IgD-negative memory B cell (primary cell): ENCODE measurements around the gene STK32C. TPM values are rescaled to one million over a fixed set of nuclear protein-coding genes. Genes with fewer than 3 reads are reported as not detected.
"Not testable (repeated sequence)": the region's sequence is repeated elsewhere in the genome, so short reads cannot be mapped to it uniquely, and the experiment has no call there.

Experiments used
- H3K27ac Mint-ChIP-seq, 3 donors: one replicate each; pipeline ENCODE4 v1.8.0; 2020 to 2022; ENCODE audit warnings: mild to moderate bottlenecking in 3 of 3, mixed read lengths in 3 of 3, moderate library complexity in 1 of 3
- H3K27me3 Mint-ChIP-seq: one replicate; pipeline ENCODE4 v1.8.0; 2021; ENCODE audit warnings: mixed read lengths
- H3K36me3 Mint-ChIP-seq: one replicate; pipeline ENCODE4 v1.8.0; 2020; ENCODE audit warnings: mild to moderate bottlenecking, mixed read lengths
- H3K4me1 Mint-ChIP-seq, 3 donors: one replicate each; pipeline ENCODE4 v1.8.0; 2020 to 2022; ENCODE audit warnings: mixed read lengths in 3 of 3, mild to moderate bottlenecking in 1 of 3
- H3K4me3 Mint-ChIP-seq, 4 donors: one replicate each; pipeline ENCODE4 v1.8.0; 2020 to 2022; ENCODE audit warnings: mild to moderate bottlenecking in 4 of 4, mixed read lengths in 4 of 4, moderate library complexity in 3 of 4
- H3K9me3 Mint-ChIP-seq, 3 donors: one replicate each; pipeline ENCODE4 v1.8.0; 2020 to 2021; ENCODE audit warnings: mixed read lengths in 3 of 3, mild to moderate bottlenecking in 1 of 3
- polyA plus RNA-seq: library from polyadenylated mRNA; unstranded; fragments of 300-500 nt; fragmentation: Illumina TruSeq; gene quantifications from one replicate; pipeline ENCODE4 v1.2.3, GENCODE V29; 2021

STK32C gene
- polyA plus RNA-seq, 1 donor from 2014 or later: 4.0 TPM

DNA sequence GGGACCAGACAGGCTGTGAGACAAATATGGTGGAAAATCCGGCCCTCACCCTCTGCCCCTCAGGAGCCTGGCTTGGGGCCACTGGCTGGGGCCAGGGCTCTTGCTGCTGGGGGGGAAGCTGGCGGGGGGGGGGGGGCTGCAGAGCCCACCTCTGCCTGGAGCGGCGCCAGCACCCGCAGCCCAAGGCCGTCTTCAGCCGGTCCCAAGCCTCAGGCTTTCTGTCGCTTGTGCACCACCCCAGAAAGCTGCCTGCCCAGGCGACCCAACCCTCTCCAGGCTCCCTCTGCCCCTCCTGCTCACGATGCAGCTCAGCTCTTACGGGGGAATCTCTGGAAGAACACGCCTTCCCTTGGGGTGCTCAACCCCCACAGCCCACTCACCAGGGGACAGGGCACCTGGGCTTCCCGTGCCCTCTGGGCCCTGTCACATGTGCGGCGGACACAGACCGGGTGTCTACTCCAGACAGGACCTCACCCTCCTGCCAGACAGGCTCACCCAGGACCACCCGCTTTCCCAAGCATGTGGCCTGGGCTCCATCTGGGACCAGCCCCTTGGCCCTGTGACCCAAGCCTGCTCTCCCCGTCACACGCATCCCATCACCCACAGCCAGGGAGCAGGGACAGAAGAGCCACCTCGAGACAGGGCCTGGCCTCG, 77.1 kb downstream of the STK32C start:
- H3K36me3 Mint-ChIP-seq: no peaks in the 10 kb centered on the region
- no peaks in the 10 kb centered on the region for H3K9me3 Mint-ChIP-seq
- peak overlapping the region in 2 of 4 donors; percentile 47 to 80 for H3K4me3 Mint-ChIP-seq
- H3K4me1 Mint-ChIP-seq: peaks cover 11 to 15% (median 12%) of the 10 kb centered on the region in 3 donors
- H3K27ac Mint-ChIP-seq: peak overlapping the region in 1 of 3 donors; percentile 53
- peaks cover 3% of the 10 kb centered on the region for H3K27me3 Mint-ChIP-seq

GRCh38 chr10:132229834-132230556, 77.8 kb downstream of the STK32C start:
- Mint-ChIP-seq H3K27me3 (peaks cover 3% of the 10 kb centered on the region), H3K36me3 (no peaks in the 10 kb centered on the region), H3K27ac (peak overlapping the region in 1 of 3 donors; percentile 84), H3K9me3 (no peaks in the 10 kb centered on the region), H3K4me3 (peak overlapping the region; percentile 8 to 92 (median 86)), H3K4me1 (peaks cover 11 to 15% (median 12%) of the 10 kb centered on the region in 3 donors)

GRCh38 chr10:132229096-132229495, 78.7 kb downstream of the STK32C start:
- Mint-ChIP-seq H3K9me3 (no peaks in the 10 kb centered on the region), H3K27me3 (peaks cover 3% of the 10 kb centered on the region), H3K4me1 (peaks cover 11 to 15% (median 12%) of the 10 kb centered on the region in 3 donors), H3K36me3 (no peaks in the 10 kb centered on the region), H3K4me3 (peak overlapping the region in 2 of 4 donors; percentile 55 to 73), H3K27ac (no peak overlapping the region)

GRCh38 chr10:132228616-132229015, 79.1 kb downstream of the STK32C start:
- H3K4me3 Mint-ChIP-seq: peak overlapping the region in 1 of 4 donors; percentile 73
- no peaks in the 10 kb centered on the region for H3K9me3 Mint-ChIP-seq
- peaks cover 11 to 15% (median 12%) of the 10 kb centered on the region in 3 donors for H3K4me1 Mint-ChIP-seq
- H3K36me3 Mint-ChIP-seq: no peaks in the 10 kb centered on the region
- peaks cover 3% of the 10 kb centered on the region for H3K27me3 Mint-ChIP-seq
- H3K27ac Mint-ChIP-seq: no peak overlapping the region

- no peaks in the 10 kb centered on the region for H3K9me3 Mint-ChIP-seq
- H3K4me1 Mint-ChIP-seq: peaks cover 12 to 15% (median 13%) of the 10 kb centered on the region in 3 donors
- H3K4me3 Mint-ChIP-seq: no peak overlapping the region
- peaks cover 3% of the 10 kb centered on the region for H3K27me3 Mint-ChIP-seq
- no peaks in the 10 kb centered on the region for H3K36me3 Mint-ChIP-seq
- H3K27ac Mint-ChIP-seq: peak overlapping the region in 1 of 3 donors; percentile 50
These were observed 79.8 kb downstream of the STK32C start for GRCh38 chr10:132227851-132228390.

- Mint-ChIP-seq H3K36me3 (no peaks in the 10 kb centered on the region), H3K4me1 (peaks cover 1 to 6% (median 6%) of the 10 kb centered on the region in 3 donors), H3K4me3 (no peak overlapping the region), H3K27ac (no peak overlapping the region), H3K27me3 (no peaks in the 10 kb centered on the region), H3K9me3 (no peaks in the 10 kb centered on the region)
These were observed 81.0 kb downstream of the STK32C start for GRCh38 chr10:132226586-132227405.

GRCh38 chr10:132225849-132226205, 81.9 kb downstream of the STK32C start:
- H3K4me1 Mint-ChIP-seq: peaks cover 0 to 5% (median 1%) of the 10 kb centered on the region in 3 donors
- no peaks in the 10 kb centered on the region for H3K27me3 Mint-ChIP-seq
- H3K9me3 Mint-ChIP-seq: no peaks in the 10 kb centered on the region
- peak overlapping the region in 1 of 4 donors; percentile 12 for H3K4me3 Mint-ChIP-seq
- no peaks in the 10 kb centered on the region for H3K36me3 Mint-ChIP-seq
- H3K27ac Mint-ChIP-seq: no peak overlapping the region

DNA sequence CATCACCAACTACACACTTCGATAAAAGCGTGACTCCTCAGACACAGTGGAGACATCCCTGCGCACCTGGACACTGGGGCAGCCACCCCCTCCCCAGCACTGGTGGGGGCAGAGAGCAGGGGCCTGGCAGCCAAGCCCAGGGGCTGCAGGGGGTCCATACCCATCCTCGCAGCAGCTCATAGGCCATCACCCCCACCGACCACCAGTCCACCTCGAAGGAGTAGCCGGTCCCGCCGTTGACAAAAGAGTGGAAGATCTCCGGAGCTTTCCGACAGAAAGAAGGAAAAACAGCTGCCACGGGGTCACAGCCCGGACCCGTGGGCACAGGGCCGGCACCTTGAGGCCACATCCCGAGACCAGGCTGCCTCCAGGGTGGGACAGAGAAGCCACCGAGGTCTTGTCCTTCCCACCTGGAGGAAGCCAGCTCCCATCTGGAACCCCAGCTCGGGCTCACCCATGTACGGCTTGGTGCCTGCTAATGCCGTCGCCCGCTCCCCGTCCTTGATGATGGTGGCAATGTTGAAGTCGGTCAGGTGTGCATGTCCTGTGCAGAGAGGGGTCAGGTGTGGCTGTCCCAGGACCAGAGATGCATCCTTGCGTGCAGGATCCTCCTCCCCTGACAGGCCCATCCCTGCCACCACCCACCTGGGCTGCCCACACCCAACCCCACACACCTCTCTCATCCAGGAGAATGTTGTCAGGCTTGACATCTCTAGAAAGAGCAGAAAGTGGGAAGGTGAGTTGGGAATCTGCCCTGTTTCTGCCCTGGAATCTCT, 82.5 kb downstream of the STK32C start:
- peaks cover 0 to 5% (median 1%) of the 10 kb centered on the region in 3 donors for H3K4me1 Mint-ChIP-seq

DNA sequence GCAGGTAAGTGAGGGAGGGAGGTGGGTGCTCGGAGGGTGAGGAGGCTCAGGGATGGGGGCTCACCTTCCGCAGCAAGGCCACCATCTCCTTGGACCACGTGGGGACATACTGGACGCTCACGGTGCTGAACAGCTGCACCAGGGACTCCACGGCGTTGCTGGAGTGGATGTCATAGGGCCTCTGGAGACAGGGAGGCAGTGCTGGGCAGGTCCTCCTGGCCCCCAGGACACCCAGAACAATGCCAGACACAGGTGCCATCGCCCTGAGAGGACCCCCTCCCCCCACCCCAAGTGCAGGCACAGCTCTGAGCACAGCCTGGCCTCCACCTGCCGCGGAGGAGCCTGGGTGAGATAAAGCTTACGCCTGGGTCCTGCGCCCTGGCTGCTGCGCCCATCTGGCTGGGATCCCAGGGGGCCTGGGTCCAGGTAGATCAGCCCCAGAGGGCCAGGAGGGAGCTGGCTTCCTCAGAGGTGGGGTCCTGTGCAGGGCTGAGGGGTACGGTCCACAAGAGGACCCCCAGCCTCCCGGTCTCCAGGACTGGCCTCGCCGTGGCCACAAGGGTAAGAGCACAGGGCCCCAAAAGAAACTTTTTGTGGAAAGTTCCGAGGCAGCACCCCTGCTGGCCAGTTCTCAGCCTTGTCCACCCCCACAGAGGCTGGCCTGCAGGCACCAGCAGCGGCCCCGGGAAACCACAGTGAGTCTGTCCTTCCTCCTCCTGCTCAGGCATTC, 83.2 kb downstream of the STK32C start:
- Mint-ChIP-seq H3K27ac (no peak overlapping the region), H3K4me3 (no peak overlapping the region), H3K36me3 (no peaks in the 10 kb centered on the region), H3K4me1 (peaks cover 0 to 2% (median 1%) of the 10 kb centered on the region in 3 donors), H3K27me3 (no peaks in the 10 kb centered on the region), H3K9me3 (no peaks in the 10 kb centered on the region)

More for the DNA sequence above, 82.5 kb downstream of the STK32C start:
- no peaks in the 10 kb centered on the region for H3K9me3 Mint-ChIP-seq
- H3K4me3 Mint-ChIP-seq: no peak overlapping the region
- H3K36me3 Mint-ChIP-seq: no peaks in the 10 kb centered on the region
- H3K27me3 Mint-ChIP-seq: no peaks in the 10 kb centered on the region
- no peak overlapping the region for H3K27ac Mint-ChIP-seq

DNA sequence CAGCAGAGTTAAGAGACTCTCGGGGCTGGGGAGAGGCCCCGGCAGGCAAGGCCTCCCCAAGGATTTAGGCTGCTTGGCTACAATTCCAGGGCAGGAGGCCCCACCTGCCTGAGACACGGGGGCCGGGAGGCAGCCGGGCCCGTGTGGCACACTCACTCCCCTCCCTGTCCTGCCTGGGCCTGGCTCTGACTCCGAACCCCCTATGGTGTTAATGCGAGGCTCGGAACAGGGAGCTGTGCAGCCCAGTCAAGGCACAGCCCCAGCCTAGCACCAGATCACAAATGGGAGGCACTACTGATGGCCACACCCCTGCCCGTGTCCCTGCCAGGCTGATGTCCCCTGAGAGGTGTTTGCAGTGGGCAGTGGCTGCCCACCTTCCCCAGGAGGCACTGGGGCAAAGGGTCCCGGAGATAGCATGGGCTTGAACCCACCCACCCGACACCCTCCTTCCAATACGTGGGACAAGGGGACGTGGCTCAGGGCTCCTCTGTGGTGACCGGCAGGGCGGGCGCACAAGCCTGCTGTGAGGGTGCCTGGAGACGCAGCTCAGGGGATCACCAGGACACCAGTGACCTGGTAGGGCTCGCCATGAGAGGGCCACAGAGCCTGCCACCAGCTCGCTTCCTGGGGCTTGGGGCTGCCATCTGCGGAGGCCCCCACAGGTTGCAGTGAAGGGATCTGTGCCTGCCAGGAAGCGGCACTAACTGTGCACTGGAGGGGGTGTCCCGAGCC, 84.0 kb downstream of the STK32C start:
- Mint-ChIP-seq H3K36me3 (no peaks in the 10 kb centered on the region), H3K9me3 (peaks cover 0 to 3% (median 1%) of the 10 kb centered on the region in 3 donors), H3K4me1 (peaks cover 0 to 2% (median 1%) of the 10 kb centered on the region in 3 donors), H3K27ac (no peak overlapping the region), H3K4me3 (no peak overlapping the region), H3K27me3 (no peaks in the 10 kb centered on the region)

- peaks cover 0 to 4% (median 3%) of the 10 kb centered on the region in 3 donors for H3K9me3 Mint-ChIP-seq
- H3K27ac Mint-ChIP-seq: no peak overlapping the region
- H3K4me3 Mint-ChIP-seq: no peak overlapping the region
- peaks cover 0 to 2% (median 1%) of the 10 kb centered on the region in 3 donors for H3K4me1 Mint-ChIP-seq
- H3K27me3 Mint-ChIP-seq: no peaks in the 10 kb centered on the region
- H3K36me3 Mint-ChIP-seq: no peaks in the 10 kb centered on the region
These were observed 84.6 kb downstream of the STK32C start for GRCh38 chr10:132223156-132223590.

- Mint-ChIP-seq H3K4me1 (peaks cover 0 to 2% (median 1%) of the 10 kb centered on the region in 3 donors), H3K4me3 (no peak overlapping the region), H3K9me3 (peaks cover 0 to 5% (median 3%) of the 10 kb centered on the region in 3 donors), H3K36me3 (no peaks in the 10 kb centered on the region), H3K27ac (no peak overlapping the region), H3K27me3 (no peaks in the 10 kb centered on the region)
These were observed 85.0 kb downstream of the STK32C start for GRCh38 chr10:132222726-132223125.

GRCh38 chr10:132220996-132221395, 86.8 kb downstream of the STK32C start:
- not testable (repeated sequence) for H3K36me3 Mint-ChIP-seq, H3K27me3 Mint-ChIP-seq, H3K4me3 Mint-ChIP-seq, H3K27ac Mint-ChIP-seq, H3K4me1 Mint-ChIP-seq
- H3K9me3 Mint-ChIP-seq: peaks cover 2 to 13% (median 10%) of the 10 kb centered on the region in 3 donors
